HG02571 (cell line): ENCODE results near the gene RBM47.
"Not testable (repeated sequence)": the region's sequence is repeated elsewhere in the genome, so short reads cannot be mapped to it uniquely, and the experiment has no call there.

Experiments
- ATAC-seq: cut with Tn5 transposase; IDR thresholded peaks from one replicate; pipeline ENCODE4 v1.9.1; 2021; ENCODE audit warnings: mild to moderate bottlenecking, moderate library complexity; ENCODE audit not compliant: unreplicated experiment

RBM47 gene

GRCh38 chr4:40455340-40455902 is 174.2 kb downstream of the RBM47 start:
- ATAC-seq = no peak

- ATAC-seq = no peak
These were observed 174.8 kb downstream of the RBM47 start for GRCh38 chr4:40454816-40455215.

GRCh38 chr4:40453912-40454311 is 175.8 kb downstream of the RBM47 start:
- no peak for ATAC-seq

GRCh38 chr4:40448875-40449274 is 180.8 kb downstream of the RBM47 start:
- ATAC-seq = no peak

- no peak for ATAC-seq
These were observed 182.8 kb downstream of the RBM47 start for GRCh38 chr4:40446839-40447238.

GRCh38 chr4:40446261-40446750 is 183.4 kb downstream of the RBM47 start:
- not testable (repeated sequence) for ATAC-seq

GRCh38 chr4:40445671-40446070 is 184.0 kb downstream of the RBM47 start:
- no peak for ATAC-seq

GRCh38 chr4:40441430-40441829 is 188.2 kb downstream of the RBM47 start:
- ATAC-seq = no peak

- ATAC-seq = no peak
These were observed 190.1 kb downstream of the RBM47 start for GRCh38 chr4:40439519-40439918.

GRCh38 chr4:40438384-40439026 is 191.2 kb downstream of the RBM47 start:
- no peak for ATAC-seq

- no peak for ATAC-seq
These were observed 191.8 kb downstream of the RBM47 start for GRCh38 chr4:40437741-40438383.

- ATAC-seq = not testable (repeated sequence)
These were observed 194.4 kb downstream of the RBM47 start for GRCh38 chr4:40435306-40435705.

- ATAC-seq = no peak
These were observed 195.5 kb downstream of the RBM47 start for GRCh38 chr4:40434126-40434687.

GRCh38 chr4:40432504-40432903 is 197.2 kb downstream of the RBM47 start:
- no peak for ATAC-seq

- ATAC-seq = not testable (repeated sequence)
These were observed 201.8 kb downstream of the RBM47 start for GRCh38 chr4:40427871-40428270.

- ATAC-seq = no peak
These were observed 202.5 kb downstream of the RBM47 start for GRCh38 chr4:40427128-40427527.

GRCh38 chr4:40425799-40426574 is 203.7 kb downstream of the RBM47 start:
- no peak for ATAC-seq

GRCh38 chr4:40423735-40424134 is 205.9 kb downstream of the RBM47 start:
- no peak for ATAC-seq

- no peak for ATAC-seq
These were observed 207.6 kb downstream of the RBM47 start for GRCh38 chr4:40421839-40422708.

GRCh38 chr4:40419231-40419912 is 210.3 kb downstream of the RBM47 start:
- no peak for ATAC-seq
